ELF-1 (cell line): ENCODE measurements around the gene SOX6.

Source experiments
- DNase-seq: peaks from one replicate; pipeline ENCODE4 v3.0.0-alpha.2; 2016; ENCODE audit warnings: low read depth, low spot score

Gene SOX6

GRCh38 chr11:16278979-16279378 is 77.4 kb downstream of the SOX6 start:
- no peak for DNase-seq

- no peak for DNase-seq
These were observed 78.1 kb downstream of the SOX6 start for GRCh38 chr11:16278273-16278672.

- DNase-seq = no peak
These were observed 80.1 kb downstream of the SOX6 start for GRCh38 chr11:16276251-16276650.

GRCh38 chr11:16271258-16271657 is 85.1 kb downstream of the SOX6 start:
- DNase-seq = no peak

GRCh38 chr11:16266021-16266420 is 90.3 kb downstream of the SOX6 start:
- no peak for DNase-seq

- DNase-seq = no peak
These were observed 91.3 kb downstream of the SOX6 start for GRCh38 chr11:16265022-16265421.

- DNase-seq = no peak
These were observed 93.7 kb downstream of the SOX6 start for GRCh38 chr11:16262645-16262955.

GRCh38 chr11:16261836-16262644 is 94.3 kb downstream of the SOX6 start:
- DNase-seq = no peak

GRCh38 chr11:16252373-16252772 is 104.0 kb downstream of the SOX6 start:
- peak; percentile 2 for DNase-seq

GRCh38 chr11:16248248-16248647 is 108.1 kb downstream of the SOX6 start:
- DNase-seq = no peak

GRCh38 chr11:16242806-16243205 is 113.5 kb downstream of the SOX6 start:
- DNase-seq = no peak

GRCh38 chr11:16240687-16241086 is 115.7 kb downstream of the SOX6 start:
- DNase-seq = no peak

GRCh38 chr11:16239141-16240105 is 116.9 kb downstream of the SOX6 start:
- no peak for DNase-seq

- no peak for DNase-seq
These were observed 130.1 kb downstream of the SOX6 start for GRCh38 chr11:16226245-16226644.

GRCh38 chr11:16225623-16226022 is 130.7 kb downstream of the SOX6 start:
- DNase-seq = no peak

- no peak for DNase-seq
These were observed 132.8 kb downstream of the SOX6 start for GRCh38 chr11:16223558-16223957.

GRCh38 chr11:16217631-16218030 is 138.7 kb downstream of the SOX6 start:
- DNase-seq = no peak

- DNase-seq = no peak
These were observed 139.5 kb downstream of the SOX6 start for GRCh38 chr11:16216831-16217230.

GRCh38 chr11:16215352-16215751 is 141.0 kb downstream of the SOX6 start:
- no peak for DNase-seq

GRCh38 chr11:16211407-16211806 is 144.9 kb downstream of the SOX6 start:
- DNase-seq = no peak

- DNase-seq = no peak
These were observed 152.1 kb downstream of the SOX6 start for GRCh38 chr11:16204261-16204660.

- no peak for DNase-seq
These were observed 160.7 kb downstream of the SOX6 start for GRCh38 chr11:16195651-16196050.

- DNase-seq = no peak
These were observed 161.8 kb downstream of the SOX6 start for GRCh38 chr11:16194566-16194965.
